CD4-positive, alpha-beta T cell treated with Interferon alpha-2 for 1 hour (primary cell): ENCODE data around the gene KAT14.
"Not testable (repeated sequence)": the region's sequence is repeated elsewhere in the genome, so short reads cannot be mapped to it uniquely, and the experiment has no call there.

Experiments
- DNase-seq, 2 donors: peaks; one replicate each; pipeline ENCODE4 v3.0.0-alpha.2; 2020 to 2022

KAT14 gene

GRCh38 chr20:18224968-18225568 is 87.4 kb downstream of the KAT14 start:
- no peak for DNase-seq

DNA sequence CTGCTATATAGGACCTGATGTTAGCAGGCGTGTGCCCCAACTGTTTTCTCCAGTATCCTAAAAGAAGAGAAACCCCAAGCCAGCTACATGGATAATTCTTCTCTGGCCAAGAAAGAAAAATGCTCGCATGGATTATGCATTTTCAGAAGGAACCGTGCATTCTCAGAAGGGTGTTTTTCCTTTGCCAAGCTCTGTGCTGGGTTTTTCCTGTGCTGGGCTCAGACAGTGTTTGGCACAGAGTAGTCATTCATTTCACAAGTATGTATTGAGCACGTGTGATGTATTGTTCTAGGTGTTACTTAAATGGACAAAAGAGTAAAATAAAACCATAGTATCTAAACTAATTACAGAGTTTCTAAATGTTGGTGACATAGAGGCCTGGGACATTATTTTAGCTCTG is 88.0 kb downstream of the KAT14 start:
- no peak for DNase-seq

DNA sequence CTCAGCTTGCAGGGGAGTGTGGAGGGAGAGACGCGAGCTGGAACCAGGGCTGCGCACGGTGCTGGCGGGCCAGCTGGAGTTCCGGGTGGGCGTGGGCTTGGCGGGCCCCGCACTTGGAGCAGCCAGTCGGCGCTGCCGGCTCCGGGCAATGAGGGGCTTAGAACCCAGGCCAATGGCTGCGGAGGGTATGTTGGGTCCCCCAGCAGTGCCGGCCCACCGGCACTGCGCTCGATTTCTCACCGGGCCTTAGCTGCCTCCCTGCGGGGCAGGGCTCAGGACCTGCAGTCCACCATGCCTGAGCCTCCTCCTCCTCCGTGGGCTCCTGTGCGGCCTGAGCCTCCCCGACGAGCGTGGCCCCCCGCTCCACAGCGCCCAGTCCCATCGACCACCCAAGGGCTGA is 89.1 kb downstream of the KAT14 start:
- not testable (repeated sequence) for DNase-seq

DNA sequence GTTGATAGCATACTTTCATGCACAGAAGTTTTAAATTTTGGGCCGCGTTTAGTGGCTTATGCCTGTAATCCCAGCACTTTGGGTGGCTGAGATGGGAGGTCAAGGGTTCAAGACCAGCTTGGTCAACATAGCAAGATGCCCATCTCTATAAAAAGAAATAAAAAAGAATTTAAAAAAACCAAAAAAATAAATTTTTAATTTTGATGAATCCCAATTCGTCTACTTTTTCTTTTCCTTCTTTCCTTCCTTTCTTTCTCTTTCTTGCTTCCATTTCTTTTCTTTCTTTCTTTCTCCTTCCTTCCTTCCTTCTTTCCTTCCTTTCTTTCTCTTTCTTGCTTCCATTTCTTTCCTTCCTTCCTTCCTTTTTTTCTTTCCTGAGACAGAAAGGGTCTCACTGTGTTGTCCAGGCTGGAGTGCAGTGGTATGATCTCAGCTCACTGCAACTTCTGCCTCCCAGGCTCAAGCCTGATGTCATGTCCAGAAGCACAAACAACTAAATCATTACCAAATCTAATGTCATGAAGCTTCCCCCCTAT is 95.8 kb downstream of the KAT14 start:
- DNase-seq, result no peak
